Measurements from ENCODE around the gene RAC2. TPM values are rescaled to one million over a fixed set of nuclear protein-coding genes. Genes with fewer than 3 reads are reported as not detected.
A peak's percentile ranks its signal among the peaks of the same experiment; 100 is the strongest.

The RAC2 gene
- polyA plus RNA-seq, 2 of the 4 experiments (the other 2 are of a cell fraction) = 0.05 TPM; not detected in 1

DNA sequence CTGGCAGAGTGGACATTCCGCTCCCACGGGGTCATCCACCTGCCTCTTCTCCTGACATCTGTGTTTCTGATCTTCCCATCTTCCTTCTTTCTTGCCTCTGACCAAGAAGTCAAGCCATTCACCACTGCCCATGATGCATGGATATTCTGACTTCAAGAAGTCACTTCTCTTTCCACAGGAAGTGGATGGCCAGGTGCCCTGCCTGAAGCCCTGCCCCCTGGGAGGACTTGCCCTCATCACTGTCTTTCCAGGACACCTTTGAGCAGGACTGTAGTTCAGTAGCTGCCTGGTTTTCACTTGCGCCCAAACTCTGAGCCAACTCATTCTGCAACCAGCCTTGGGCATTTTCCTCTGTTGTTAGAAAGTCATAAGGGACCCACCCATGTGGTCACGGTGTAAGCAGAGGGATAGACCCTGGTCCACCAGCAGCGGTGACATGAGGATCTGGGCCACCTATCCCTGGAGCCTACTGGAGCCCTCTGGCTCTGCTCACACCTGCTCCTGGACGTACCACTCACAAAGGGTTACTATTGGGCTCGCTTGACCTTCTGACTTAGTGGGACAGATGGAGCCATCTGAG, 45.2 kb upstream of the RAC2 start:
- WGBS (ENCODE audit: missing lambda C conversion rate) = 74% methylated on average over 6 of the region's 7 CpGs
- Histone ChIP-seq H3K4me3 (no peak overlapping the region), H3K4me2 (no peak overlapping the region), H3K9me3 (no peaks in the 10 kb centered on the region), H3K27ac (no peak overlapping the region), H3K4me1 (no peaks in the 10 kb centered on the region)
- no peak for DNase-seq (ENCODE audit: low read depth in 1 of 2, low spot score in 1 of 2)
- POLR2A ChIA-PET = no interaction called here
- no peak for ATAC-seq
- no peak for FAIRE-seq
- no peak for TF ChIP-seq RFX5 (IDR thresholded peaks at IDR 0.05)
- TF ChIP-seq MYC (IDR thresholded peaks at IDR 0.05; ENCODE audit: borderline replicate concordance, low read length) = no peak
- TF ChIP-seq, protein P1, sequence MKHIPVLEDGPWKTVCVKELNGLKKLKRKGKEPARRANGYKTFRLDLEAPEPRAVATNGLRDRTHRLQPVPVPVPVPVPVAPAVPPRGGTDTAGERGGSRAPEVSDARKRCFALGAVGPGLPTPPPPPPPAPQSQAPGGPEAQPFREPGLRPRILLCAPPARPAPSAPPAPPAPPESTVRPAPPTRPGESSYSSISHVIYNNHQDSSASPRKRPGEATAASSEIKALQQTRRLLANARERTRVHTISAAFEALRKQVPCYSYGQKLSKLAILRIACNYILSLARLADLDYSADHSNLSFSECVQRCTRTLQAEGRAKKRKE (CRISPR knock-in tag; IDR thresholded peaks at IDR 0.05; ENCODE audit: low read depth) = no peak
- no peak for TF ChIP-seq ZFP36 (IDR thresholded peaks at IDR 0.05; ENCODE audit: borderline replicate concordance, partially characterized antibody)
- TF ChIP-seq RARB (CRISPR knock-in tag; IDR thresholded peaks at IDR 0.05) = no peak
- no peak for TF ChIP-seq KDM1A (IDR thresholded peaks at IDR 0.05; ENCODE audit: low read depth)
- TF ChIP-seq, protein P2, sequence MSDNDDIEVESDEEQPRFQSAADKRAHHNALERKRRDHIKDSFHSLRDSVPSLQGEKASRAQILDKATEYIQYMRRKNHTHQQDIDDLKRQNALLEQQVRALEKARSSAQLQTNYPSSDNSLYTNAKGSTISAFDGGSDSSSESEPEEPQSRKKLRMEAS (IDR thresholded peaks at IDR 0.05) = no peak
- TF ChIP-seq KDM5A (IDR thresholded peaks at IDR 0.05) = no peak
- TF ChIP-seq, protein P3, sequence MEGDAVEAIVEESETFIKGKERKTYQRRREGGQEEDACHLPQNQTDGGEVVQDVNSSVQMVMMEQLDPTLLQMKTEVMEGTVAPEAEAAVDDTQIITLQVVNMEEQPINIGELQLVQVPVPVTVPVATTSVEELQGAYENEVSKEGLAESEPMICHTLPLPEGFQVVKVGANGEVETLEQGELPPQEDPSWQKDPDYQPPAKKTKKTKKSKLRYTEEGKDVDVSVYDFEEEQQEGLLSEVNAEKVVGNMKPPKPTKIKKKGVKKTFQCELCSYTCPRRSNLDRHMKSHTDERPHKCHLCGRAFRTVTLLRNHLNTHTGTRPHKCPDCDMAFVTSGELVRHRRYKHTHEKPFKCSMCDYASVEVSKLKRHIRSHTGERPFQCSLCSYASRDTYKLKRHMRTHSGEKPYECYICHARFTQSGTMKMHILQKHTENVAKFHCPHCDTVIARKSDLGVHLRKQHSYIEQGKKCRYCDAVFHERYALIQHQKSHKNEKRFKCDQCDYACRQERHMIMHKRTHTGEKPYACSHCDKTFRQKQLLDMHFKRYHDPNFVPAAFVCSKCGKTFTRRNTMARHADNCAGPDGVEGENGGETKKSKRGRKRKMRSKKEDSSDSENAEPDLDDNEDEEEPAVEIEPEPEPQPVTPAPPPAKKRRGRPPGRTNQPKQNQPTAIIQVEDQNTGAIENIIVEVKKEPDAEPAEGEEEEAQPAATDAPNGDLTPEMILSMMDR (IDR thresholded peaks at IDR 0.05) = no peak
- CTCF ChIA-PET = interaction anchor here (2.1 to 3.6 kb wide), 2 partner anchors 21 to 29 kb away, joined by 6 to 13 read pairs; no protein-coding TSS in a partner anchor

DNA sequence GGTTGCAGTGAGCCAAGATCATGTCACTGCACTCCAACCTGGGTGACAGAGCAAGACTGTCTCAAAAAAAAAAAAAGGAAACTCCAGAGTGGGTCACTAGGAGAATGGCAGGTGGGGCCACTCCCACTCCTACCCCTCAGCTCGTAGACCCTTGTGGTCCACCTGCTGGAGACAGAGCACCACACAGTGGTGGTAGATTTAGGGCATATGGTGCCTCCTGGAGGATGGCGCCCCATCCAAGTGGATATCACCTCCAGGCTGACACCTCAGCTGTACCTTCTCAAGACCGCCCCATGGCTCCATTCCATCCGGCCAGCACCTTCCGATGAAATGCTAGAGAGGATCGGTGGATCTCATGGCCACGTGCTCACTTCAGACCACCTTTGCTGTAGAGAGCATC, 44.5 kb upstream of the RAC2 start:
- Histone ChIP-seq H3K9me3 (no peaks in the 10 kb centered on the region), H3K4me3 (no peak overlapping the region), H3K4me1 (no peaks in the 10 kb centered on the region), H3K4me2 (no peak overlapping the region), H3K27ac (no peak overlapping the region)
- WGBS (ENCODE audit: missing lambda C conversion rate) = 86% methylated on average over 7 of the region's 7 CpGs
- no peak for TF ChIP-seq SREBF2 (IDR thresholded peaks at IDR 0.05)
- no peak for TF ChIP-seq E2F6 (IDR thresholded peaks at IDR 0.05; ENCODE audit: borderline replicate concordance, low read depth)
- TF ChIP-seq RNF2 (IDR thresholded peaks at IDR 0.05; ENCODE audit: borderline replicate concordance, low read depth) = no peak
- ChIA-PET POLR2A (no interaction called here), CTCF (interaction anchor here (3.6 kb wide), 1 partner anchor 28 kb away, joined by 13 read pairs; no protein-coding TSS in a partner anchor)
- FAIRE-seq = no peak
- DNase-seq (ENCODE audit: low read depth in 1 of 2, low spot score in 1 of 2) = no peak
- no peak for ATAC-seq

DNA sequence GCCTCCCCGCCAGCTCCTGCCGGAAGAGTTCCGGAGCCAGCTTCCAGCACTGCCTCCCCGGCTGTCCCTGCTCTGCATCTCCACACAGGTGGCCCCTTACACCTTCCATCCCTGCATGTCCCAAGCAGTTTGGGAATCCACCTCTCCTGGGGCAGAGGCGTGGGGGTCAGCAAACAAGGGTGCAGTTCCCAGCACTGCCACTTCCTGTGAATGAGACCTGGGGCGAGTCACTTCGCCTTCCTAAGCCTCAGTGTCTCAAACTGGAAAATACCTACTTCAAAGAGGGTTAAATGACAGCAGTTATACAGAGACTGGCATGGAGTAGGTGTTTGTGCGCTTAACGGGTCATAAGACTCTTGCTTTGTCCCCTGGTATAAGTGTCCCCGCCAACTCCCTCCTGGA, 43.5 kb upstream of the RAC2 start:
- Histone ChIP-seq H3K4me2 (no peak overlapping the region), H3K9me3 (no peaks in the 10 kb centered on the region), H3K27ac (no peak overlapping the region), H3K4me1 (no peaks in the 10 kb centered on the region), H3K4me3 (no peak overlapping the region)
- ChIA-PET CTCF (interaction anchor here (0.9 kb wide), 1 partner anchor 17 kb away, joined by 3 read pairs; no protein-coding TSS in a partner anchor), POLR2A (no interaction called here)
- FAIRE-seq (no peak), DNase-seq (ENCODE audit: low read depth in 1 of 2, low spot score in 1 of 2) (no peak), ATAC-seq (peak; percentile 40 to 56; a peak in 3 of 6 replicates)
- 70% methylated on average over 10 of the region's 10 CpGs for WGBS (ENCODE audit: missing lambda C conversion rate)
- no peak for TF ChIP-seq ZSCAN20 (CRISPR knock-in tag; IDR thresholded peaks at IDR 0.05)
- no peak for TF ChIP-seq CHD2 (IDR thresholded peaks at IDR 0.05; ENCODE audit: low read length, partially characterized antibody)
- TF ChIP-seq KDM5A (IDR thresholded peaks at IDR 0.05) = no peak
- TF ChIP-seq CHD4 (IDR thresholded peaks at IDR 0.05; ENCODE audit: borderline replicate concordance) = no peak
- no peak for TF ChIP-seq EHF (CRISPR knock-in tag; IDR thresholded peaks at IDR 0.05)
- no peak for TF ChIP-seq SREBF2 (IDR thresholded peaks at IDR 0.05)
- no peak for TF ChIP-seq MAFK (IDR thresholded peaks at IDR 0.05; ENCODE audit: partially characterized antibody)
- TF ChIP-seq PHF8 (IDR thresholded peaks at IDR 0.05; ENCODE audit: borderline replicate concordance, low read depth) = no peak
- no peak for TF ChIP-seq NPAS2 (CRISPR knock-in tag; IDR thresholded peaks at IDR 0.05; ENCODE audit: borderline replicate concordance)
- no peak for TF ChIP-seq E2F6 (IDR thresholded peaks at IDR 0.05; ENCODE audit: borderline replicate concordance, low read depth)
- no peak for TF ChIP-seq ZFP36 (IDR thresholded peaks at IDR 0.05; ENCODE audit: borderline replicate concordance, partially characterized antibody)
- TF ChIP-seq HOXB13 (CRISPR knock-in tag; IDR thresholded peaks at IDR 0.05; ENCODE audit: low read depth) = no peak
- TF ChIP-seq NR3C1 (IDR thresholded peaks at IDR 0.05) = no peak
- no peak for TF ChIP-seq RFX5 (IDR thresholded peaks at IDR 0.05)
- TF ChIP-seq CBX2 (IDR thresholded peaks at IDR 0.05; ENCODE audit: borderline replicate concordance, low read depth) = no peak
- TF ChIP-seq, protein P4, sequence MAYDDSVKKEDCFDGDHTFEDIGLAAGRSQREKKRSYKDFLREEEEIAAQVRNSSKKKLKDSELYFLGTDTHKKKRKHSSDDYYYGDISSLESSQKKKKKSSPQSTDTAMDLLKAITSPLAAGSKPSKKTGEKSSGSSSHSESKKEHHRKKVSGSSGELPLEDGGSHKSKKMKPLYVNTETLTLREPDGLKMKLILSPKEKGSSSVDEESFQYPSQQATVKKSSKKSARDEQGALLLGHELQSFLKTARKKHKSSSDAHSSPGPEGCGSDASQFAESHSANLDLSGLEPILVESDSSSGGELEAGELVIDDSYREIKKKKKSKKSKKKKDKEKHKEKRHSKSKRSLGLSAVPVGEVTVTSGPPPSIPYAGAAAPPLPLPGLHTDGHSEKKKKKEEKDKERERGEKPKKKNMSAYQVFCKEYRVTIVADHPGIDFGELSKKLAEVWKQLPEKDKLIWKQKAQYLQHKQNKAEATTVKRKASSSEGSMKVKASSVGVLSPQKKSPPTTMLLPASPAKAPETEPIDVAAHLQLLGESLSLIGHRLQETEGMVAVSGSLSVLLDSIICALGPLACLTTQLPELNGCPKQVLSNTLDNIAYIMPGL (CRISPR knock-in tag; IDR thresholded peaks at IDR 0.05; ENCODE audit: borderline replicate concordance) = no peak
- no peak for TF ChIP-seq FOXS1 (CRISPR knock-in tag; IDR thresholded peaks at IDR 0.05)
